Measurements from ENCODE around the gene SSX5.
"Not testable (repeated sequence)": the region's sequence is repeated elsewhere in the genome, so short reads cannot be mapped to it uniquely, and the experiment has no call there.

- TF ChIP-seq POLR2A (IDR thresholded peaks at IDR 0.05; ENCODE audit: low read depth, low read length); CTCF (conservative IDR thresholded peaks at IDR 0.05; ENCODE audit: low read depth, low read length); RAD21 (IDR thresholded peaks at IDR 0.05; ENCODE audit: low read length); CEBPB (IDR thresholded peaks at IDR 0.05; ENCODE audit: low read depth, low read length); RCOR1 (IDR thresholded peaks at IDR 0.05; ENCODE audit: insufficient replicate concordance, low read length); BHLHE40 (IDR thresholded peaks at IDR 0.05; ENCODE audit: low read depth, low read length); RFX5 (IDR thresholded peaks at IDR 0.05; ENCODE audit: low read depth, low read length); USF2 (IDR thresholded peaks at IDR 0.05; ENCODE audit: low read depth, low read length); MXI1 (IDR thresholded peaks at IDR 0.05; ENCODE audit: borderline replicate concordance, low read depth, low read length); SMC3 (IDR thresholded peaks at IDR 0.05; ENCODE audit: low read depth, low read length); ELK1 (IDR thresholded peaks at IDR 0.05; ENCODE audit: borderline replicate concordance, low read depth, low read length); MAZ (IDR thresholded peaks at IDR 0.05; ENCODE audit: borderline replicate concordance, low read depth, low read length); MAFK (IDR thresholded peaks at IDR 0.05; ENCODE audit: low read depth, low read length); CHD1 (IDR thresholded peaks at IDR 0.05; ENCODE audit: low read depth, low read length): not testable (repeated sequence)
Measured at GRCh38 chrX:48166322-48166721, 30.3 kb downstream of the SSX5 start.
